PFSK-1 (cell line): Measurements from ENCODE around the gene ERC1.

Experiments used
- FOXP2 ChIP-seq: optimal IDR thresholded peaks from 2 replicates; pipeline ENCODE3; 2011; ENCODE audit warnings: borderline replicate concordance, control low read depth, inconsistent platforms; ENCODE audit not compliant: insufficient read depth; ENCODE audit errors: extremely low read length, extremely low read depth
- POLR2AphosphoS5 ChIP-seq: IDR thresholded peaks from 2 replicates; pipeline ENCODE4 v1.6.1; 2012; ENCODE audit warnings: low read depth, mild to moderate bottlenecking, control low read depth, low read length, moderate library complexity
- SIN3A ChIP-seq: IDR thresholded peaks from 2 replicates; pipeline ENCODE4 v1.6.1; 2012; ENCODE audit warnings: mild to moderate bottlenecking, low read length, moderate library complexity, borderline replicate concordance; ENCODE audit not compliant: insufficient read depth
- TAF1 ChIP-seq: IDR thresholded peaks from 2 replicates; pipeline ENCODE4 v1.6.1; 2012; ENCODE audit warnings: low read length, control low read depth, borderline replicate concordance; ENCODE audit not compliant: insufficient read depth
- TF ChIP-seq, protein P1 (sequence below), 2 experiments: IDR thresholded peaks; 2 replicates each; pipeline versions ENCODE4 v1.6.1 to v1.8.0; 2011 to 2012; ENCODE audit warnings: low read depth in 2 of 2, low read length in 2 of 2, control low read depth in 1 of 2, inconsistent platforms in 1 of 2, mild to moderate bottlenecking in 1 of 2, moderate library complexity in 1 of 2; ENCODE audit not compliant: insufficient read depth in 1 of 2

DNA sequence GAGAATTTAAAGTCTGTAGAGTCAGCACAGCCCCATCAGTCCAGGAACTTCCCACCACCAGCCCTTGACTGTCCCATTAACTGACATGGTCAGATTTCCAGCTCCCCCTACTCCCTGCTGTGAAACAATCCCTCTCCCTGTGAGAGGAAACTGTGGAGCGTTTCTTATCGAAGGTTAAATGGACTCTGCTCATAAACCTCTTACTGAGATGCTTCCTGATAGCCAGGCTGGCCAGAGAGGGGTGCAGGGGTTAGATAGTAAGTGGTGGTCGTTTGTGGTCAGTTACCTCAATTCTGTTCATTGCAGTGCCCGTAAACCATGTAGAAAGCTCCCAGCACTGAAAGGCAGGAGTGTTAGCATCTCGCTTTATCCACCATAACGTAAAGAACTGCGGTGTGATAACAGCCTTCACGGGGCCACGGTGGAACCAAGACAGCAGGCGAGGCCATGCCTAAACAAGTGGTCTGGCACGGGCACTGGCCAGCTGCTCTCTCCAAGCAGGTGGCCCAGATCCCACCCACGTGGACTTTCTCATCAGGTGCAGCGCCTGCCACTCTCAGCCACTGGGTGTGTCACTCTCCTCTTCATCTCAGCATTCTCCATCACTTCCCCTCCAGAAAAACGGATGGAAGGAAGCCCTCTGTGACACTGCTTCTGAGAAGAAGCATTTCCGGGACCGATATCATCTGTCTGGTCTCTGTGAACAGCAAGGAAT lies 501.1 kb downstream of the ERC1 start:
- no peak for TF ChIP-seq TAF1
- TF ChIP-seq SIN3A: no peak
- no peak for TF ChIP-seq POLR2AphosphoS5
- TF ChIP-seq, protein P1, sequence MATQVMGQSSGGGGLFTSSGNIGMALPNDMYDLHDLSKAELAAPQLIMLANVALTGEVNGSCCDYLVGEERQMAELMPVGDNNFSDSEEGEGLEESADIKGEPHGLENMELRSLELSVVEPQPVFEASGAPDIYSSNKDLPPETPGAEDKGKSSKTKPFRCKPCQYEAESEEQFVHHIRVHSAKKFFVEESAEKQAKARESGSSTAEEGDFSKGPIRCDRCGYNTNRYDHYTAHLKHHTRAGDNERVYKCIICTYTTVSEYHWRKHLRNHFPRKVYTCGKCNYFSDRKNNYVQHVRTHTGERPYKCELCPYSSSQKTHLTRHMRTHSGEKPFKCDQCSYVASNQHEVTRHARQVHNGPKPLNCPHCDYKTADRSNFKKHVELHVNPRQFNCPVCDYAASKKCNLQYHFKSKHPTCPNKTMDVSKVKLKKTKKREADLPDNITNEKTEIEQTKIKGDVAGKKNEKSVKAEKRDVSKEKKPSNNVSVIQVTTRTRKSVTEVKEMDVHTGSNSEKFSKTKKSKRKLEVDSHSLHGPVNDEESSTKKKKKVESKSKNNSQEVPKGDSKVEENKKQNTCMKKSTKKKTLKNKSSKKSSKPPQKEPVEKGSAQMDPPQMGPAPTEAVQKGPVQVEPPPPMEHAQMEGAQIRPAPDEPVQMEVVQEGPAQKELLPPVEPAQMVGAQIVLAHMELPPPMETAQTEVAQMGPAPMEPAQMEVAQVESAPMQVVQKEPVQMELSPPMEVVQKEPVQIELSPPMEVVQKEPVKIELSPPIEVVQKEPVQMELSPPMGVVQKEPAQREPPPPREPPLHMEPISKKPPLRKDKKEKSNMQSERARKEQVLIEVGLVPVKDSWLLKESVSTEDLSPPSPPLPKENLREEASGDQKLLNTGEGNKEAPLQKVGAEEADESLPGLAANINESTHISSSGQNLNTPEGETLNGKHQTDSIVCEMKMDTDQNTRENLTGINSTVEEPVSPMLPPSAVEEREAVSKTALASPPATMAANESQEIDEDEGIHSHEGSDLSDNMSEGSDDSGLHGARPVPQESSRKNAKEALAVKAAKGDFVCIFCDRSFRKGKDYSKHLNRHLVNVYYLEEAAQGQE (IDR thresholded peaks at IDR 0.05; ENCODE audit: insufficient read depth in 1 of 2, low read depth in 2 of 2, low read length in 2 of 2): no peak
- no peak for TF ChIP-seq FOXP2
